NCI-H446 treated with DMSO at 0.1 percent for 48 hours (cell line): ENCODE data around the gene GRID2.
"Not testable (repeated sequence)": the region's sequence is repeated elsewhere in the genome, so short reads cannot be mapped to it uniquely, and the experiment has no call there.

ENCODE experiments used
- DNase-seq: peaks from one replicate; lab custom pipeline; 2025; lab: John Stamatoyannopoulos, UW

The GRID2 gene

GRCh38 chr4:93313197-93313596 is 1009.4 kb downstream of the GRID2 start:
- DNase-seq, result peak; percentile 16

GRCh38 chr4:93317057-93317456 is 1013.3 kb downstream of the GRID2 start:
- no peak for DNase-seq

- DNase-seq, result no peak
Observed at GRCh38 chr4:93317561-93317960, 1013.8 kb downstream of the GRID2 start.

GRCh38 chr4:93319041-93319440 is 1015.3 kb downstream of the GRID2 start:
- DNase-seq, result no peak

- no peak for DNase-seq
Observed at GRCh38 chr4:93320356-93320755, 1016.6 kb downstream of the GRID2 start.

DNA sequence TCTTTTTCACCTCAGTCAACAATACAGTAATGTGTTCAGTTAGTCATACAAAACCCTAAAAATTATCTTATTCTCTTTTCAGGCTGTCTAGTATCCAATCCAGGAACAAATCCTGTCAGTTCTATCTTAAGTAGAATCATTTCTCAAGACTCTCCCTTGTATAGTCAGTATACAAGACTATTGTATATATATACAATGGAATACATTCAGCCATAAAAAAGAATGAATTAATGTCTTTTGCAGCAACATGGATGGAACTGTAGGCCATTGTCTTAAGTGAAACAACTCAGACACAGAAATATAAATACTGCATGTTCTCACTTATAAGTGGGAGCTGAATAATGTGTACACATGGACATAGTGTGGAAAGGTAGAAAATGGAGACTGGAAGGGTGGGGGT is 1023.6 kb downstream of the GRID2 start:
- no peak for DNase-seq

GRCh38 chr4:93334003-93334402 is 1030.2 kb downstream of the GRID2 start:
- DNase-seq, result peak; percentile 77

DNA sequence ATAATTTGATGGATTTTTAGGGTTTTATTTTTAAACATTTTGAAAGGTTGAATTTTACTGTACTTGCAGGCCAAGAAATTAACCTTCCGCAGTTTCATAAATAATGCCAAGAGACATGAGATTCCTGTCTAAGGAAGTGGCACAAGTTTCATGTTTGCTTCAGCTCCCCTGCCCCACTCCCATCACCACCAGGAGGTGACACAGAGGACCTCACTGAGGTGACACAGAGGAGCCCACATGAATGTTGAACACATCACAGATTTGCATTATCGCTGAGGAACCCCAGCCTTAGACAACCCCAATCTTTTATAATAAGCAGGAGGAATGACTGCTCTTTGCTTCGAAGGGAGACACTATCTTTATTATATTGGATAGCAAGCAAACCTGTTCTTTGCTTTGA is 1033.4 kb downstream of the GRID2 start:
- no peak for DNase-seq

DNA sequence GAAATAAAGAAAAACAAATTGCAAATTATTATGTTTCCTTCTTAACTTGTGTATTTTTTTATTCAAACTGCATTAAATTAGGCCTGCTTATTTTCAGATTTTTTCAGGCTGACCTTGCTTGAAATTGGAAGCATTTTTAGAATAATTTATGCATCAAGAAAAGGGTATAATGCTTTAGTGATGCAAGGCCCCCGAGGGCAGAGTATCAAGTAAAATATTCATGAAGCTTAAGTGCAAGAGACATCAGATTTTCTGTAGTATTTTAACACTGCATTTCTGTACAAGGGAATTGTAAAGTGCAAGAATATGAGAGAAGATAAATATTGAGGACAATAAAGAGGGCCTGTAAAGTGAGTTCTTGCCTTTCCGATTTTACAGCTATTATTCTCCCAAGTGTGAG is 1039.0 kb downstream of the GRID2 start:
- DNase-seq, result no peak

- DNase-seq, result no peak
Observed at GRCh38 chr4:93346840-93347239, 1043.1 kb downstream of the GRID2 start.

DNA sequence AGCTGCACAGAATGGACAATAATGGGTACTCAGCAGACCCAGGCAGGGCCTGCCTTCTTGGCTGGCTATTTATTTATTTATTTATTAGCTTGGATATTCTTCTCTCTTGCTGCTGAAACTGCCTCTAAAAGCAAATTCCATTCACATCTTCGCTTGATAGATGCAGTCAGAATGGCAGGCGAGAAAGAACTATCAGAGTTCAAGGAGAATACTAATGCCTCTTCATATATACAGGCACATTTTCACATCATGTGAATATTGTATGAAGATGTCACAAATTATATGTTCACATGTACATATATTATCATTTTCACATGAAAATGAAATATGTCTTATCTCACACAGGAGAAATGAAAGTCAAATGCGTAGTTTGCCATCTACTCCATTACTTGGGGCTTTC is 1045.1 kb downstream of the GRID2 start:
- no peak for DNase-seq

DNA sequence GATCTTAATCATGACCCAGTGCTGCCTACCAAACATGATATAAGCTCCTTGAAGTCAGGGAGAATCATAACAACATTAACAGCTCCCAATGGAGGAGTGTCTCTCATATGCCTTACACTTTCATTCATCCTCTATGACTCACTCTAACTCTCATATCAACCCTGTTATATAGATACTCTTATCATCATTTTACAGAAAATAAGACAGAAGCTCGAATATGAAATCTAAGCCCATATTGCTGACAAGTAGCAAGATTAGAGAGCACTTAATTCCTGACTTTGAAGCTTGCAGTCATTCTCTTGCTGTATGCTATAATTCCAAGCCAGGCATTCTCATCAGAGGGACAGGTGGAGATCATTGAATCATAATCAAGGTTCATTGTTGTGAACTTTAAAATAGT is 1048.1 kb downstream of the GRID2 start:
- DNase-seq, result no peak

GRCh38 chr4:93355411-93355810 is 1051.6 kb downstream of the GRID2 start:
- DNase-seq, result no peak

DNA sequence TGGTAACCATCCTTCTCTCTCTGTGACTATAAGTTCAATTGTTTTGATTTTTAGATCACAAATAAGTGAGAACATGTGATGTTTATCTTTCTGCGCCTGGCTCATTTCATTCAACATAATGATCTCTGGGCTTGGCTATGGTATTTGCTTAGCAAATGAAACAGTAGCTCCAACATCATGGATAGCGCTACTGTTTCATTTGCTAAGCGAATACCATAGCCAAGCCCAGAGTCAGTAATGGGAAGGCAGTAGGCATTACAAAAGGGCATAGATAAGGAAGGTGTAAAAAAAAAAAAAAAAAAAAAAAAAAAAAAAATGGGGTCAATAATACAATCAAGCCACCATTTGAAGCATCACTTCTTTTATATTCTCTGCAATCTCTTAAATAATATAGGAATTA is 1055.8 kb downstream of the GRID2 start:
- DNase-seq, result no peak

DNA sequence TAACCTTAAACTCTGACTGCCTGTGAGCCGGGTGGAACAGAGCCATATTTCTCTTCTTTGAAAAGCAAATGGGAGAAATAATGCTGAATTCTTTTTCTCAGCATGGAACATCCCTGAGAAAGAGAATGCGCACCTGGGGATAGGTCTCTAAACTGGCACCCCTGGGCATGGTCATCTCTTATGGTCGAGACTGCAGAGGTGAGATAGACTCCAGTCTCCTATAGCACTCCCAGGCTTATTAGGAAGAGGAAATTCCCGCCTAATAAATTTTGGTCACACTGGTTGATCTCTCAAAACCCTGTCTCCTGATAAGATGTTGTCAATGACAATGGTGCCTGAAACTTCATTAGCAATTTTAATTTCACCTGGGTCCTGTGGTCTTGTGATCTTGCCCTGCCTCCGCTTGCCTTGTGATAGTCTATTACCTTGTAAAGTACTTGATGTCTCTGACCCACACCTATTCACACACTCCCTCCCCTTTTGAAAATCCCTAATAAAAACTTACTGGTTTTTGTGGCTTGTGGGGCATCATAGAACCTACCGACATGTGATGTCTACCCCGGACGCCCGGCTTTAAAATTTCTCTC is 1062.5 kb downstream of the GRID2 start:
- not testable (repeated sequence) for DNase-seq

- no peak for DNase-seq
Observed at GRCh38 chr4:93368968-93369367, 1065.2 kb downstream of the GRID2 start.

GRCh38 chr4:93370256-93370655 is 1066.5 kb downstream of the GRID2 start:
- no peak for DNase-seq

DNA sequence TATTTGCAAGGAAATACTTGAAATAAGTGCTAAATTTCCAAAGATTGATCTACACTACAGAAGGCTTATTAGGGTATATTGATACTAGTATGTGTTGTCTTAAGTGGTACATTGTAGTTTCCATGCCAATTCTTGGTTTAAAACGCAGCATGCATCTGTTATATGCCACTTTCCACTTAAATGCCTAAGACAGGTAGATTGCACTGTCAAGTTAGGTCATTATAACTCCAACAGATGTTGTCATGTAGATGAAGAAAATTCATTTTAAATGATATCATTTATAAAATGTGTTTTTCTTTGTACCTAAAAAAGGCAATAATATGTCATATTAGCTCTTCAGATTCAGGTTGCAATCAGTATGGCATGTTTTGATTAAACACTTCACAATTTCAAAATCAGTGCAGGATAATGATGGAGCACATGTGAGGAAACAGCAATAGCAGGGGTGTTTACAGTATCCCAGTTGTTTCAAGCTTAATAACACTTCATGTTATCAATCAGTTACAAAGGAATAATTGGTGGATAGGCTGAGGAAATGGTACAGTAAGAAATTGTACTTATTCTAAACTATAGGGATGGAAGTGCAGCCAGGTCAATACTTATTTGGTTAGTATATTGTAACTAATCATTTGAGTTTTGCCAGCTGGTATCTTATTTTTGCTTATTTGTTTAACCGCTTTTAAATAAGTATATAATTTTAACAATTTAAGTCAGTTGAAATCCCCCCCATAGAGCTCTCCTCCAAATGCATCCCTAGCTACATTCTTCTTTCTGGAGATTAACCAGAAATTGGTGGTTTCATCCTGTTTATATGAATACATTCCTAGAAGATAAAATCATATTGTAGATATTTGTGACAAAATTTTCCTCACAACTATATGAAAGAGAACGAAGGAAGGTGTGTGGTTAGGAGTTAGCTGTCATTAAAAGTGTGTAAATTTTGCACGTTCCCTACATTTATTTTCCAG is 1070.4 kb downstream of the GRID2 start:
- no peak for DNase-seq

- no peak for DNase-seq
Observed at GRCh38 chr4:93384241-93384640, 1080.5 kb downstream of the GRID2 start.

DNA sequence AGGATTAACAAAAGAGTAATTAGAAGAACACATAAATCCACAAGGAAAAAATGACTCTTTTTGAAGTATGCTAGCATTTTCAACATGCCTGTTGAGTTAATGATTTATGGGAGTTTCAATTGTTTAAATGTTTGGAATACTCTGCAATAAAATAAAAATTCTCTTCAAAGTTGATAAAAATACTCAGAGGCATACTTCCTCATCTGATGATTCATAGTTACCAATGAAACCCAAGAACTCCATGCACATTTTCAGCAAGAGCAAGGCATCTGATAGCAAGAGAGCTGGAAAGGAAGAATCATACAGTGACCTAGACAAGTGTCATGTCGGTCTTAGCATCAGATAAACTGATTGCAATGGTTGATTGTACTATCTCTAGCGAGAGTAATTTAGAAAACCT is 1081.1 kb downstream of the GRID2 start:
- DNase-seq, result no peak

DNA sequence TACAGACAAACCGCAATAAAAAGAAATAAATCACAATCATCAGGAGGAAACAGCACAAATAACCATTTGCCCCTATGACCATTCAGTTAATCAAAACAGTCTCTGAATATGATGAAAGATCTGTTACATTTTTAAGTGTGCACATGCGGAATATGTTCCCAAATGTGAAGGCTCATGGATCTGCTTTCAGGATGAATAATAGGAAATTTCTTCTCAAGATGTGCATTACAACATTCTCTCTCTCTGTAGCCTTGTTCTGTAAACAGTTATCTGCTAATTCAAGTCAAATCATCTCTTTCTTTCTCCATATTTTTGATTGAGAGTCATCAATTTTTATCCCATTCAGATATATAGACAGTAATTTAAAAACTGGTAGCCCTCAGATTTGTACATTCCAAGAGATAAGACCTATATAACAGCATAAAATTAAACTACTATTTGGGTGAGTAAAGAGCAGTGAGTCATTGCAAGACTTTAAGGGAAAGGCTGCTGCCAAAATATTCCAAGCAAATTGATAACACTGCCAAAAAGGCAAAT is 1090.8 kb downstream of the GRID2 start:
- peak; percentile 67 for DNase-seq

DNA sequence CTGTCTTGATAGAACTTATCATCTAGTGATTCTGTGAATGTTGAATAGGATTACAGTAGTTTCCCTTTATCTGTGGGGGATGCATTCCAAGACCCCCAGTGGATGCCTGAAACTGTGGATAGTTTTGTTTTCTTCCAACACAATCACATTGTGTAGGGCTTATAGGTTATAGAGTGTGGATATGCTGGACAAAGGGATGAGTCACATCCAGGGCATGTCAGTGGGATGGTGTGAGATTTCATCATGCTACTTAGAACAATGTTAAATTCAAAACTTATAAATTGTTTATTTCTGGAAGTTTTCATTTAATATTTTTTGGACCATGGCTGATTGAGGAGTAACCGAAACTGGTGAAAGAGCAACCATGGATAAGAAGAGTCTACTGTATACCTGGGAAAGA is 1092.5 kb downstream of the GRID2 start:
- DNase-seq, result no peak

DNA sequence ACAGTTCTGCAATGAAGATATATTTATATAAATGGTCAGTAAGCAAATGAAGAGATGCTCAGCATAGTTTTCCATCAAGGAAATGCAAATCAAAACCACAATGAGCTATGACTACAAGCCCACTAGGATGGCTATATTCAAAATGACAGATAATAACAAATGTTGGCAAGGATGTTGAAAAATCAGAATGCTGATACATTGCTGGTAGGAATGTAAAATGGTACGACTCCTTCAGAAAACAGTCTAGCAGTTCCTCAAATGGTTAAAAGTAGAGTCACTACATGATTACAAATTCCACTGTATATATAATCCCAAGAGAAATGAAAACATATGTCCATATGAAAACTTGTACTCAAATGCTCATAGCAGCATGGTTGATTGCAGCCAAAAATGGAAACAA is 1099.8 kb downstream of the GRID2 start:
- DNase-seq, result no peak
